Pancreas (tissue), 10 donors: ENCODE data around the gene FRS3. TPM values are rescaled to one million over a fixed set of nuclear protein-coding genes. Genes with fewer than 3 reads are reported as not detected.
A peak's percentile ranks its signal among the peaks of the same experiment; 100 is the strongest.

Experiments
- ATAC-seq, 4 donors: fragments of 200-7000 bp; cut with Tn5 transposase; one replicate each; pipeline versions ENCODE4 v1.8.0 to v1.9.1; 2020; ENCODE audit warnings: mild to moderate bottlenecking in 4 of 4, moderate library complexity in 4 of 4
- DNase-seq, 6 donors: peaks; one replicate each; pipeline ENCODE4 v3.0.0-alpha.2; 2020
- FAIRE-seq: peaks from 2 replicates; lab custom pipeline; 2012; peaks lifted over from hg19 to GRCh38; lab: Jason Lieb, UNC
- H3K27ac ChIP-seq, 4 donors: fragments of 200-600 bp; sonication (generic); 1 replicate in 3 of 4; 2 replicates in 1 of 4; pipeline versions ENCODE4 v1.5.0 to v1.8.0; 2020
- H3K27me3 ChIP-seq, 4 donors: fragments of 200-600 bp; one replicate each; pipeline ENCODE4 v1.8.0; 2021
- H3K36me3 ChIP-seq, 3 donors: fragments of 200-600 bp; sonication (generic) in 1 of 3; one replicate each; pipeline versions ENCODE4 v1.5.0 to v1.8.0; 2020 to 2021
- H3K4me1 ChIP-seq, 3 donors: fragments of 200-600 bp; one replicate each; pipeline ENCODE4 v1.8.0; 2021
- H3K4me3 ChIP-seq, 4 donors: fragments of 200-600 bp; sonication (generic) in 2 of 4; one replicate each; pipeline versions ENCODE4 v1.5.0 to v1.8.0; 2020 to 2021
- H3K9me3 ChIP-seq, 4 donors: fragments of 200-600 bp; one replicate each; pipeline ENCODE4 v1.8.0; 2021
- CTCF ChIP-seq, 4 donors: fragments of 200-600 bp; sonication (generic) in 3 of 4; IDR thresholded peaks; one replicate each; pipeline versions ENCODE4 v1.5.0 to v1.8.0; 2021; ENCODE audit warnings: antibody characterized with exemption in 4 of 4
- WGBS, 2 donors: extraction: QIAGEN DNeasy Blood & Tissue Kit; methylation state at CpG; one replicate each; pipeline ENCODE4 v1.1.7; 2013; 5-methylcytosine and 5-hydroxymethylcytosine counted together
- intact Hi-C, 3 donors: fragments of 100-400 bp; cut with DNase I; formaldehyde crosslinking; loops; one replicate each; pipeline versions ENCODE4 v1.11.1 to v1.14.2; 2022
- polyA plus RNA-seq, 2 donors: library from polyadenylated mRNA; stranded (reverse); fragments of 200-250 nt; gene quantifications; one replicate each; pipeline ENCODE4 v1.2.3, GENCODE V29; 2013
- total RNA-seq, 6 donors: library from RNA; stranded (reverse); fragmentation: NEBNext Ultra II Directional in 4 of 6; extraction: Animal tissue kit (Norgen Biotek cat#: 25700) in 4 of 6; gene quantifications; one replicate each; pipeline versions ENCODE4 v1.2.1 to v1.2.4, GENCODE V29; 2021 to 2023
- donor health status: healthy with polysubstance abuse.
- donor health status: DM: no; HTN: no; CAD: no; lungs with moderate emphysema.
- donor health status: DM: no; HTN: no; CAD: no.
- donor health status: control.
- donor health status: control.
- donor health status: Bipolar disorder and iron deficiency.
- donor health status: DM: yes; HTN: yes; CAD: no.
- donor health status: DM: no; HTN: no; CAD: no.
- donor health status: DM: no; HTN: no; CAD: no.
- donor health status: DM: yes; HTN: yes; CAD: no.

FRS3 gene
- total and polyA plus RNA-seq, 8 donors, result 2.1 to 7.8 (median 3.7) TPM

GRCh38 chr6:41730531-41731436, 48.9 kb downstream of the FRS3 start:
- no peak for FAIRE-seq

DNA sequence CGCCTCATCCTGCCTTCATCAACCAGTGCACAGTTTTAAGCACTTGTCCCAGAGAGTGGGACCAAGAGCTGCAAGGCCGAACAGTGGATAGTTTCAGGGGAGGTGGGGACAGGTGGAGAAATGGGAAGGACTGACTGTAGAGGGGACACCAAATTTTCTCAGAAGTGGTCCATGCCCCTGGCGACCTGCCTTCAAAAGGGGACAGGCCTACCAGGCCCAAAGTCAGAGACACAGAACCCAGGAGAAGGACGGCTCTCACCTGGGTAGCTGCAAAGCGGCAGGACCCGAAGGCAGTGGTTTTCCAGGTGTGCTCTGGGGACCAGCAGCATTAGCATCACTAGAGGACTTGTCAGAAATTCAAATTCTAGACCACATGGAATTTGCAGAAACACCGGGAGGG, 50.1 kb downstream of the FRS3 start:
- H3K27me3 ChIP-seq, result no peaks in the 10 kb centered on the region
- no peak for FAIRE-seq
- intact Hi-C loops, result no loop called here
- H3K36me3 ChIP-seq, result no peaks in the 10 kb centered on the region
- H3K4me1 ChIP-seq, result peaks cover 0 to 9% (median 0%) of the 10 kb centered on the region in 3 donors
- no peaks in the 10 kb centered on the region for H3K9me3 ChIP-seq
- no peak for ATAC-seq
- H3K4me3 ChIP-seq, result no peak overlapping the region
- 90 to 94% methylated on average over 7 of the region's 7 CpGs for WGBS, 2 donors
- no peak for TF ChIP-seq CTCF (IDR thresholded peaks at IDR 0.05)
- no peak overlapping the region for H3K27ac ChIP-seq
- DNase-seq, result peak in 1 of 6 donors; percentile 25

More at GRCh38 chr6:41730531-41731436, 48.9 kb downstream of the FRS3 start:
- DNase-seq (peak in 1 of 6 donors; percentile 21), ATAC-seq (no peak)
- WGBS, 2 donors, result 81 to 84% methylated on average over 9 of the region's 9 CpGs
- Histone ChIP-seq H3K36me3 (no peaks in the 10 kb centered on the region), H3K27ac (no peak overlapping the region), H3K4me3 (no peak overlapping the region), H3K9me3 (no peaks in the 10 kb centered on the region), H3K4me1 (peaks cover 0 to 6% (median 0%) of the 10 kb centered on the region in 3 donors), H3K27me3 (no peaks in the 10 kb centered on the region)
- intact Hi-C loops, result no loop called here
- no peak for TF ChIP-seq CTCF (IDR thresholded peaks at IDR 0.05)

- Histone ChIP-seq H3K36me3 (no peaks in the 10 kb centered on the region), H3K27me3 (no peaks in the 10 kb centered on the region), H3K4me1 (peaks cover 0 to 9% (median 0%) of the 10 kb centered on the region in 3 donors), H3K27ac (no peak overlapping the region), H3K9me3 (no peaks in the 10 kb centered on the region), H3K4me3 (no peak overlapping the region)
- intact Hi-C loops, result no loop called here
- ATAC-seq, result no peak
- WGBS, 2 donors, result 94 to 95% methylated on average over 7 of the region's 7 CpGs
- FAIRE-seq, result no peak
- peak in 1 of 6 donors; percentile 25 for DNase-seq
- no peak for TF ChIP-seq CTCF (IDR thresholded peaks at IDR 0.05)
Observed at GRCh38 chr6:41728954-41729353, 50.7 kb downstream of the FRS3 start.

- Histone ChIP-seq H3K4me1 (peaks cover 0 to 7% (median 0%) of the 10 kb centered on the region in 3 donors), H3K27ac (no peak overlapping the region), H3K36me3 (no peaks in the 10 kb centered on the region), H3K27me3 (no peaks in the 10 kb centered on the region), H3K4me3 (no peak overlapping the region), H3K9me3 (no peaks in the 10 kb centered on the region)
- TF ChIP-seq CTCF (IDR thresholded peaks at IDR 0.05), result no peak
- ATAC-seq, result peak in 3 of 4 donors; percentile 18 to 66 (median 40)
- intact Hi-C loops, result no loop called here
- DNase-seq, result peak in 1 of 6 donors; percentile 50
- FAIRE-seq, result no peak
- 80% methylated on average over 19 of the region's 19 CpGs for WGBS, 2 donors
Observed at GRCh38 chr6:41728073-41728936, 51.4 kb downstream of the FRS3 start.
